ENCODE measurements around the gene DLGAP5. TPM values are rescaled to one million over a fixed set of nuclear protein-coding genes. Genes with fewer than 3 reads are reported as not detected.
A peak's percentile ranks its signal among the peaks of the same experiment; 100 is the strongest.

The DLGAP5 gene
- total and polyA plus RNA-seq, 8 donors, result 0.12 to 0.90 (median 0.47) TPM; not detected in 4

DNA sequence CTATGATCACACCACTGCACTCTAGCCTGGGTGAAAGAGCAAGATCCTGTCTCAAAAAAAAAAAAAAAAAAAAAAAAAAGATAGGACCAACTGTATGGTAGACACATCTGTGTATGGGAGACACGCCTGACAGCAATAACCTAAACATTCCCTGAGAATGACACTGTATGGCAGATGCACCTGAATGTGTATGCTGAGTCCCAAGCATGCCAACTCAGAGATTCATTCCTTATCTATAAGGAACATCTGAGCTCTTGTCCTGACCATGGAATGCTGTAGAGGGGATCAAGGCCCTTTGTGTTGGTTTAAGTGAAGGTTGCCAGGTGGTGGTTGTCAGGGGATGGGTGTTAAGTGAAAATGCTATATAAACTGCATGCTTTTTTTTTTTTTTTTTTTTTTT is 81.5 kb downstream of the DLGAP5 start:
- FAIRE-seq (no peak), DNase-seq (no peak), ATAC-seq (no peak)
- WGBS, 2 donors, result 92 to 96% methylated on average over 1 of the region's 1 CpG
- intact Hi-C loops (cut with DNase I), result no loop called here
- Histone ChIP-seq H3K27ac (no peak overlapping the region), H3K4me3 (no peak overlapping the region), H3K4me1 (peaks cover 0 to 13% (median 0%) of the 10 kb centered on the region in 3 donors), H3K9me3 (no peaks in the 10 kb centered on the region), H3K27me3 (no peaks in the 10 kb centered on the region), H3K36me3 (no peaks in the 10 kb centered on the region)
- TF ChIP-seq, protein P1, sequence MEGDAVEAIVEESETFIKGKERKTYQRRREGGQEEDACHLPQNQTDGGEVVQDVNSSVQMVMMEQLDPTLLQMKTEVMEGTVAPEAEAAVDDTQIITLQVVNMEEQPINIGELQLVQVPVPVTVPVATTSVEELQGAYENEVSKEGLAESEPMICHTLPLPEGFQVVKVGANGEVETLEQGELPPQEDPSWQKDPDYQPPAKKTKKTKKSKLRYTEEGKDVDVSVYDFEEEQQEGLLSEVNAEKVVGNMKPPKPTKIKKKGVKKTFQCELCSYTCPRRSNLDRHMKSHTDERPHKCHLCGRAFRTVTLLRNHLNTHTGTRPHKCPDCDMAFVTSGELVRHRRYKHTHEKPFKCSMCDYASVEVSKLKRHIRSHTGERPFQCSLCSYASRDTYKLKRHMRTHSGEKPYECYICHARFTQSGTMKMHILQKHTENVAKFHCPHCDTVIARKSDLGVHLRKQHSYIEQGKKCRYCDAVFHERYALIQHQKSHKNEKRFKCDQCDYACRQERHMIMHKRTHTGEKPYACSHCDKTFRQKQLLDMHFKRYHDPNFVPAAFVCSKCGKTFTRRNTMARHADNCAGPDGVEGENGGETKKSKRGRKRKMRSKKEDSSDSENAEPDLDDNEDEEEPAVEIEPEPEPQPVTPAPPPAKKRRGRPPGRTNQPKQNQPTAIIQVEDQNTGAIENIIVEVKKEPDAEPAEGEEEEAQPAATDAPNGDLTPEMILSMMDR (IDR thresholded peaks at IDR 0.05), result no peak

DNA sequence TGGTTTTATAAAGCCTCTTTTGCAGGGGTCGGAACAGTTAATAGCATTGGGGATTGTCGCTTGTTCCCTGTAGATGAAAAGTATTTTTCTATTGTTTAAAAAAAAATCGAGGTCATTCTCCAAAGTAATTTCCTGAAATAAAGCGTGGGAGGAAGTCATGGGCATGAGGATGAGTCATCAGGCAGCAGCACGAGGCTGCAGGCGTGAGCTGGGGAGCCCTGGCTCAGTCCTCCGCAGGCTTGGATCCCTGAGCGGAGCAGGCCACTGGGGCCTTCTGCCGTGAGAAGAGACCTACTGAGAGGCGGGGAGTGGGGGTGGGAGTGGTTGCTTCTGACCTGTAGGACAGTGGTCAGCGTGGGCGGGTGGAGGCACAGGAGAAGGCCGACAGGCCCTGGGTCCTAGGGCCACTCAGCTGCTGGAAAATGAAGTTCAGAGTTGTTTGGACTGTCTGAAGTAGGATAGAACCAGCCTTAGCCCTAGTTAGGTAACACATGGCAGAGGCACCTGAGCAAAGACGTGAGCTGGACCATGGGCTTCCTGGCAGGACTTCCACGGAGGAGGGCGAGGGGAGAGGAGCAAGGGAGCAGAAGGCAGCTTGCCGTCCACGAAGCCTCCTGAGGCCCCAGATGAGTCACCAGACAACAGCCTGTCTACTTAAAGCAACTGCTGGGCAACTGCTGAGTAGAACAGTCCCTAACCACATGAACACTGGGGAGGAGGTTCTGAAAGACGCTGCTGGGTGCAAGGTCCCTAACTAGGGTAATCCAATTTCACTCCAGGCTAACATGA is 83.4 kb downstream of the DLGAP5 start:
- Histone ChIP-seq H3K36me3 (no peaks in the 10 kb centered on the region), H3K4me1 (peaks cover 0 to 25% (median 12%) of the 10 kb centered on the region in 3 donors), H3K4me3 (no peak overlapping the region), H3K27ac (peak overlapping the region; percentile 43 to 90 (median 74)), H3K27me3 (no peaks in the 10 kb centered on the region), H3K9me3 (no peaks in the 10 kb centered on the region)
- TF ChIP-seq, protein P1 (IDR thresholded peaks at IDR 0.05), result no peak
- intact Hi-C loops (cut with DNase I), result no loop called here
- DNase-seq (peak; percentile 64 to 84 (median 80)), ATAC-seq (peak; percentile 77 to 92 (median 83)), FAIRE-seq (no peak)
- 57 to 58% methylated on average over 19 of the region's 19 CpGs for WGBS, 2 donors

DNA sequence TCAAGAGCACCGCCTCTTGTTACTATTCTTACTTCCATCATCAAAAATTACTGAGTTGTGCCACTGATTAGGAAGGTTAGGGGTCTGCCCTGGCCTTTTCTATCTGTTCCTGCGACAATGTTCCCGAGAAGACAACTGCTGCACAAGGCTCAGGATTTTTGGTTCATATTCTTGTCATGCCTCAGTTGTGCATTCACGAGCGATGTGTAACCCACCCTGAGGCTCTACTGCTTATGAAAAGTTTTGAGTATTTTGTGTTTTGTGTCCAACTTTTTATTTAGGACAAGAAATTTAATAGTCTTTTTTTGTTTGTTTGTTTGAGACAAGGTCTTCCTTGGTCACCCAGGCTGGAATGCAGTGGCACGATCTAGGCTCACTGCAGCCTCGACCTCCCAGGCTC is 85.4 kb downstream of the DLGAP5 start:
- no peak overlapping the region for H3K27ac ChIP-seq
- H3K4me1 ChIP-seq, result peaks cover 10 to 43% (median 27%) of the 10 kb centered on the region in 3 donors
- no peaks in the 10 kb centered on the region for H3K36me3 ChIP-seq
- no peaks in the 10 kb centered on the region for H3K9me3 ChIP-seq
- H3K27me3 ChIP-seq, result no peaks in the 10 kb centered on the region
- FAIRE-seq (no peak), ATAC-seq (no peak), DNase-seq (no peak)
- TF ChIP-seq, protein P1 (IDR thresholded peaks at IDR 0.05), result no peak
- H3K4me3 ChIP-seq, result no peak overlapping the region
- intact Hi-C loops (cut with DNase I), result no loop called here
- 91 to 92% methylated on average over 7 of the region's 7 CpGs for WGBS, 2 donors

DNA sequence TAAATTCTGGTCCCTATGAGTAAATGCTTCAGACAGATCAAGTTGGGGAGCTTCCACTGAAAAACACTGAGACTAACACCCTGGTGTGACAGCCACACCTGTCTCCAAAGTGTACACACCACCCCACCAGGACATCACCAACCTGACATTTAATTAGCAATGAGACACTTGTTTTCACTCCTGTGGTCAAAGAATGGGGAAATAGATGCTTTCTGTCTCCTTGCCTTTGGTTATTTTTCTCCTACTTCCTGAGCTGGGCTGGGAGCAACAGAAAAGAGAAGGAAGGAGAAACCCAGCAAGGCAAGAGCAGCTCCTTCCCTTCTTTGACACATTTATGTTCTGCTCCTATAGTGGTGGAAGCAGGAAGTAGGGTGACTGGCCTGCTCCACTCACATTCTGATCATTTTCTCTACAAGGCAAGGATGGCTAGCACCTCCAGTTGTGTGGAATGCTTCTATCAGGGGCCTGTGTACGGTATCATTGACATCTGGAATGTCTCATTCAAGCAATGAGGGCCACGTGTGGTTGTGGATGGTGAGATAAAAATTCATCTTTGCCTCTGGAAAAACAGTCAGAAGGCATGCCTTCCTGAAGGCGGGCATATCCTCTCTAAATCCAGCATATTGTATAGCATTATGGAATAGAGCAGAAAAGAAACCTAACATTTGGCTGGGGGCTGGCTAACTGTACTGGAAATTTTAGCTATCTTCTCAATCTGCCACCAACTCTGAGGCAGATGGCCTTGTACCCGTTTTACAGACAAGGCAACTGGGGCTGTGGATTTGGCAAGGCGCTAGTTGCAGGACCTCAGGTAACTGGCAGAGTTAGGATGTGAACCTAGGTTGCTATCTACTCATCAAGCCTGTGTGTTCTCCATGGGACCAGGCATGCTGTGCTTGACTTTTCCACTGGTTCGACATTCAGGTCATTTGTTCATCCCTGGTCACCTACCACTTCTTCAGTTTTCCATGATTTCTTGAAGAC is 87.1 kb downstream of the DLGAP5 start:
- FAIRE-seq (no peak), ATAC-seq (no peak), DNase-seq (no peak)
- whole genome bisulfite sequencing, 2 donors, result 86 to 91% methylated on average over 6 of the region's 6 CpGs
- Histone ChIP-seq H3K36me3 (no peaks in the 10 kb centered on the region), H3K4me3 (no peak overlapping the region), H3K27me3 (no peaks in the 10 kb centered on the region), H3K27ac (peak overlapping the region; percentile 66 to 89 (median 78)), H3K9me3 (no peaks in the 10 kb centered on the region), H3K4me1 (peaks cover 10 to 43% (median 27%) of the 10 kb centered on the region in 3 donors)
- intact Hi-C loops (cut with DNase I), result no loop called here
- TF ChIP-seq, protein P1 (IDR thresholded peaks at IDR 0.05), result no peak

Data from pancreas (tissue), 10 donors.